ENCODE data around the gene IGSF3.
"Not testable (repeated sequence)": the region's sequence is repeated elsewhere in the genome, so short reads cannot be mapped to it uniquely, and the experiment has no call there.

IGSF3 gene

GRCh38 chr1:116677474-116678062 lies 10.0 kb upstream of the IGSF3 start:
- Mint-ChIP-seq H3K36me3 (no peaks in the 10 kb centered on the region), H3K9me3 (no peaks in the 10 kb centered on the region), H3K4me1 (no peaks in the 10 kb centered on the region), H3K4me3 (no peak overlapping the region), H3K27ac (no peak overlapping the region), H3K27me3 (peaks cover 16% of the 10 kb centered on the region)

DNA sequence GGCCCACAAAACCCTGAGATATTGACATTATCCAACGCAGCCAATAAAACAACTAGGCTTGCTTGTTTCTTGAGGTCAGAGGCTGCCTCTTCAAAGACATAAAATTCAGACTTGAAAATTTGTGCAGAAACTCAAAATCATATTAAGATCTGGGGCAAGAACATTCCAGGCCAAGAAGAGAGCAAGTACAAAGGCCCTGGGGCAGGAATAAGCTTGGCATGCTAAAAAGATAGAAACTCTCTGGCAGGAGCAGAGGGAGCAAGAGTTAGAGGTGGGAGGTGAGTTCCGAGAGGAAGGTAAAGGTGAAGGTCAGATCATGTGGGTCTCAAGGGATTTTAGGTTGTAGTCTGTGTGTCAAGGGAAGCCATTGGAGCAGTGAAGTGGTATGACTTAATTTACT lies 8.8 kb upstream of the IGSF3 start:
- Mint-ChIP-seq H3K4me1 (no peaks in the 10 kb centered on the region), H3K9me3 (no peaks in the 10 kb centered on the region), H3K4me3 (no peak overlapping the region), H3K27me3 (peaks cover 17% of the 10 kb centered on the region), H3K27ac (no peak overlapping the region), H3K36me3 (no peaks in the 10 kb centered on the region)

GRCh38 chr1:116674751-116675150 lies 7.2 kb upstream of the IGSF3 start:
- peaks cover 21% of the 10 kb centered on the region for H3K27me3 Mint-ChIP-seq

GRCh38 chr1:116674011-116674531 lies 6.5 kb upstream of the IGSF3 start:
- Mint-ChIP-seq H3K4me3 (no peak overlapping the region), H3K9me3 (no peaks in the 10 kb centered on the region), H3K4me1 (no peaks in the 10 kb centered on the region), H3K27ac (no peak overlapping the region), H3K36me3 (no peaks in the 10 kb centered on the region), H3K27me3 (peaks cover 27% of the 10 kb centered on the region)

More at GRCh38 chr1:116674751-116675150, 7.2 kb upstream of the IGSF3 start:
- no peak overlapping the region for H3K27ac Mint-ChIP-seq
- H3K4me1 Mint-ChIP-seq, result no peaks in the 10 kb centered on the region
- no peaks in the 10 kb centered on the region for H3K36me3 Mint-ChIP-seq
- no peaks in the 10 kb centered on the region for H3K9me3 Mint-ChIP-seq
- H3K4me3 Mint-ChIP-seq, result no peak overlapping the region

GRCh38 chr1:116671912-116672311 lies 4.4 kb upstream of the IGSF3 start:
- H3K36me3 Mint-ChIP-seq, result no peaks in the 10 kb centered on the region
- H3K4me1 Mint-ChIP-seq, result no peaks in the 10 kb centered on the region
- no peak overlapping the region for H3K4me3 Mint-ChIP-seq
- no peak overlapping the region for H3K27ac Mint-ChIP-seq
- H3K9me3 Mint-ChIP-seq, result no peaks in the 10 kb centered on the region
- peaks cover 31% of the 10 kb centered on the region for H3K27me3 Mint-ChIP-seq

- Mint-ChIP-seq H3K9me3 (no peaks in the 10 kb centered on the region), H3K4me1 (peaks cover 4% of the 10 kb centered on the region), H3K36me3 (no peaks in the 10 kb centered on the region), H3K27ac (no peak overlapping the region), H3K27me3 (peaks cover 36% of the 10 kb centered on the region), H3K4me3 (no peak overlapping the region)
Observed at GRCh38 chr1:116671072-116671760, 3.7 kb upstream of the IGSF3 start.

GRCh38 chr1:116668277-116668676 lies 744 bp upstream of the IGSF3 start:
- Mint-ChIP-seq H3K27me3 (peaks cover 45% of the 10 kb centered on the region), H3K36me3 (no peaks in the 10 kb centered on the region), H3K4me3 (peak overlapping the region; percentile 78), H3K9me3 (no peaks in the 10 kb centered on the region), H3K4me1 (peaks cover 4% of the 10 kb centered on the region), H3K27ac (no peak overlapping the region)

DNA sequence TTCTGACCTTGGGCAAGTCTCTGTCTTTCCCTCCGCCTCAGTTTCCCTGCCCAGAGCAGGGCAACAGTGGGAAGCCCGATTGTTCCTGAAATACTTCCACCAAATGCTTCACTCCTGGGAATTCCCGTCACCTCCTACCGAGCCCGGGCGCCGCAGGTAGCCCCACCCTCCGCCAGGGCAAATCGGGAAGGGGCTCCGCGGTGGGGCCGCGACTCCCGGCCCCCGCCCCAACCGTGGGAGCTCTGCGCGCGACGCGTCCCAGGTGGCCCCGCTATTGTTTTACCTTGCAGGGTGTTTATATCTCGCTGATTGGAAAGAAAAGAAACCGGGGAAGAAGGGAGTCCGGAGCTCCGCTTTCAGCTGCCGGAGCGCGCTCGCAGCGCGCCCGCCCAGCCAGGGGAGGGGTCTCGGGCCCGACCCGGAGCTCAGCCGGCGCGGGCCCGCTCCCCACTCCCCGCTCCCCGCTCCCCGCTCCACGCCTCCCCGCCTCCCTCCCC lies 407 bp downstream of the IGSF3 start:
- no peaks in the 10 kb centered on the region for H3K36me3 Mint-ChIP-seq
- H3K4me1 Mint-ChIP-seq, result peaks cover 4% of the 10 kb centered on the region
- H3K9me3 Mint-ChIP-seq, result no peaks in the 10 kb centered on the region
- H3K27ac Mint-ChIP-seq, result no peak overlapping the region
- peak overlapping the region; percentile 81 for H3K4me3 Mint-ChIP-seq
- peaks cover 46% of the 10 kb centered on the region for H3K27me3 Mint-ChIP-seq

- no peak overlapping the region for H3K27ac Mint-ChIP-seq
- H3K4me3 Mint-ChIP-seq, result peak overlapping the region; percentile 81
- no peaks in the 10 kb centered on the region for H3K9me3 Mint-ChIP-seq
- peaks cover 4% of the 10 kb centered on the region for H3K4me1 Mint-ChIP-seq
- H3K36me3 Mint-ChIP-seq, result no peaks in the 10 kb centered on the region
- peaks cover 46% of the 10 kb centered on the region for H3K27me3 Mint-ChIP-seq
Observed at GRCh38 chr1:116666187-116667077, 1.1 kb downstream of the IGSF3 start.

GRCh38 chr1:116664978-116665371 lies 2.6 kb downstream of the IGSF3 start:
- H3K27ac Mint-ChIP-seq, result no peak overlapping the region
- no peaks in the 10 kb centered on the region for H3K36me3 Mint-ChIP-seq
- no peaks in the 10 kb centered on the region for H3K9me3 Mint-ChIP-seq
- peaks cover 43% of the 10 kb centered on the region for H3K27me3 Mint-ChIP-seq
- H3K4me3 Mint-ChIP-seq, result no peak overlapping the region
- peaks cover 4% of the 10 kb centered on the region for H3K4me1 Mint-ChIP-seq

DNA sequence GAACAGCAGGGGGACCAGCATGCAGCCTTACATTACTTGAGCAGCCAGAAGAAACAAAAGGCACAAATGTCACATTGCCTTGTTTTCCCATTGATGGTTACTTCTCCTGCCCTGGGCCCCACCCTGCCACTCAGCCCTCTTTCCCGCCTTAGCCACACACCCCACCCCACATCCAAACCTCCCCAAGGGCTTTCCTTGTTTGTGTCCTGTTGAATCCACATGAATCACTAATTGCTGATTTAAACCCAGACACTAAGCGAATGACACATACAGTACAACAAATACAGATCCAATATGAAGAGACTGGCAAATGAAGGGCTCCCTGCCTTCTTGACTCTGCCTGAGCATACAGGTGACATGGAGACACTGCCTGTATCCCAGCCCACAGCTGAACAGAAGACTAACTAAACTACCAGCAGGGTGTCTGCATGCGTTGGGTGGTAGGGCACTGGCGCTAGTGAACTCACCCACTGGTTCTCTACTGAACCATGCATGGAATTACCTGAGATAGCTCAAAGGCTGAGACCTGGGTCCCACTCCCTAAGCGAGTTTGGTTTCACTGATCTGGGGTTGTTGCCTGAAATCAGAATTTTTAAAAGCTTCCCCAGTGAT lies 3.1 kb downstream of the IGSF3 start:
- Mint-ChIP-seq H3K36me3 (no peaks in the 10 kb centered on the region), H3K4me1 (peaks cover 4% of the 10 kb centered on the region), H3K9me3 (no peaks in the 10 kb centered on the region), H3K4me3 (no peak overlapping the region), H3K27me3 (peaks cover 39% of the 10 kb centered on the region), H3K27ac (no peak overlapping the region)

DNA sequence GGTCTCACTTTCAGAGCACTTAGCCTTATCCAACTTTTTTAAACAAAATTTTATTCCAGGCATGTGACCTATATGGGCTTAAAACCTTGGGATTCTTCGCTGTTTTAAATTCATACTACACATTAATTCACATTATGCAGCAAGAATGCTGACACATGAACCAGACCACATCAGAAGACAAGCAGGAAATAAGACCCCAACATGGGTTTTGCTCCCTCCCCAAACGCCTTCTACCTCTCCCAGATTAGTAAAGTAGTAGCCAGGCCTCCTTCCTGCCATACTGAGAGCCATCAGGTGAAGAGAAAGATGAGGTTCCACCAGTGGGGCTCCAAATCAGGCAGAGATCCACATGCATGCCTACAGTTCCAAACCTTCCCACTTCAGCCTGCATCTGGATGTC lies 3.7 kb downstream of the IGSF3 start:
- no peak overlapping the region for H3K4me3 Mint-ChIP-seq
- peaks cover 4% of the 10 kb centered on the region for H3K4me1 Mint-ChIP-seq
- H3K9me3 Mint-ChIP-seq, result no peaks in the 10 kb centered on the region

DNA sequence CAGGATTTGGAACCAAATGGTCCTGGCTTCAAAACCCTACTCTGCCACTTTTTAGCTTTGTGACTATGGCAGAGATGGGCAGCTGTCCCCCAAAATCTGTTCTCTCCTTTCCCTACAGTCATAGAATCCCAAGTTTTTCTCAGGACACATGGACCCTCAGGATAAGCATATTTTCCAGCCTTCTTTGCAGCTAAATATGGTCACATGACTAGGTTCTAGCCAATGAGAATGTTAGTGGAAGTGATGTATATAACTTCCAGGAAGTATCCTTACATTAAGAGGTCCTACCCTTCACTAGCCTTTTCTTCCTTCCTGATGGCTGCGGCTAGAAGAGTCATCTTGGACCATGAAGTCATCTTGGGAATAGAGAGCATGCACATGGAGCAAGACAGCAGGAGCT lies 5.9 kb downstream of the IGSF3 start:
- Mint-ChIP-seq H3K27me3 (peaks cover 29% of the 10 kb centered on the region), H3K27ac (no peak overlapping the region), H3K4me3 (no peak overlapping the region), H3K4me1 (peaks cover 3% of the 10 kb centered on the region), H3K36me3 (no peaks in the 10 kb centered on the region), H3K9me3 (no peaks in the 10 kb centered on the region)

More for the DNA sequence above, 3.7 kb downstream of the IGSF3 start:
- Mint-ChIP-seq H3K27ac (no peak overlapping the region), H3K27me3 (peaks cover 36% of the 10 kb centered on the region), H3K36me3 (no peaks in the 10 kb centered on the region)

DNA sequence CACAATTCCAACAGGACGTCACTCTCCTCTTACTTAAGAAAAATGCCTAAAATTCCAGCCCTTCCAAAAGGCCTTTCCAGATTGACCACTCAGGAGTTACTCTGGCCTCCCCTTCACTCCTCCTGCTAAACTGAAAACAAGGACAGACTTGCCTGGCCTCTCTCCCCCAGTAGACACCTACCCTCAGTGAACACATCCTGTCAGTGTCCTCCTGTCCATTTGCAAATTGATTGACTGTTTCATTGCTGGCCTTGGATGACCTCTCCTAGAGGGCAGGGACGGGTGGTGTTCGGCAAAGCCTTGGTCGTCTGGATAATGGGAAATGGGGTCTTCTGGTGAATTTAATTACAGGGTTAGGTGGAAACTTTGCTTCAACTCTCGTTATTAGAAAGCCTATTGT lies 8.9 kb downstream of the IGSF3 start:
- H3K27ac Mint-ChIP-seq, H3K36me3 Mint-ChIP-seq, H3K4me1 Mint-ChIP-seq, H3K9me3 Mint-ChIP-seq, H3K27me3 Mint-ChIP-seq, H3K4me3 Mint-ChIP-seq: not testable (repeated sequence)

- H3K36me3 Mint-ChIP-seq, H3K4me3 Mint-ChIP-seq, H3K4me1 Mint-ChIP-seq, H3K27ac Mint-ChIP-seq, H3K9me3 Mint-ChIP-seq, H3K27me3 Mint-ChIP-seq: not testable (repeated sequence)
Observed at GRCh38 chr1:116657836-116658235, 9.7 kb downstream of the IGSF3 start.
